Colonic mucosa (tissue), 4 donors: ENCODE measurements around the gene PLXNB2. TPM values are rescaled to one million over a fixed set of nuclear protein-coding genes. Genes with fewer than 3 reads are reported as not detected.
A peak's percentile ranks its signal among the peaks of the same experiment; 100 is the strongest.

Experiments used
- DNase-seq: peaks from one replicate; pipeline ENCODE4 v3.0.0-alpha.2; 2020
- H3K27ac ChIP-seq: fragments of 200-600 bp; one replicate; pipeline ENCODE4 v1.8.0; 2021
- H3K27me3 ChIP-seq: fragments of 200-600 bp; one replicate; pipeline ENCODE4 v1.8.0; 2021
- H3K36me3 ChIP-seq: fragments of 200-600 bp; one replicate; pipeline ENCODE4 v1.8.0; 2021
- H3K4me1 ChIP-seq: fragments of 200-600 bp; one replicate; pipeline ENCODE4 v1.8.0; 2021; ENCODE audit warnings: mild to moderate bottlenecking
- H3K4me3 ChIP-seq: fragments of 200-600 bp; one replicate; pipeline ENCODE4 v1.8.0; 2021
- H3K9ac ChIP-seq, 2 donors: one replicate each; pipeline ENCODE4 v1.7.0; 2013; ENCODE audit warnings: control low read depth in 2 of 2, low read depth in 2 of 2, low read length in 2 of 2
- H3K9me3 ChIP-seq: fragments of 200-600 bp; one replicate; pipeline ENCODE4 v1.8.0; 2021
- CTCF ChIP-seq: fragments of 200-600 bp; IDR thresholded peaks from one replicate; pipeline ENCODE4 v1.8.0; 2022; ENCODE audit warnings: antibody characterized with exemption, mild to moderate bottlenecking
- intact Hi-C: fragments of 100-400 bp; cut with DNase I; formaldehyde crosslinking; loops from one replicate; pipeline ENCODE4 v1.14.1; 2022
- total RNA-seq, 2 donors: library from RNA; stranded (reverse); fragmentation: NEBNext Ultra II Directional in 1 of 2; extraction: Animal tissue kit (Norgen Biotek cat#: 25700) in 1 of 2; gene quantifications; one replicate each; pipeline ENCODE4 v1.2.1, GENCODE V29; 2021
- donor health status: healthy.
- donor health status: DM: no; HTN: no; CAD: no.
- donor health status: DM: no; HTN: no; CAD: no.

The PLXNB2 gene
- total RNA-seq, 2 donors from 2014 or later: 270 to 339 TPM

GRCh38 chr22:50286275-50286674 is 21.2 kb downstream of the PLXNB2 start:
- Histone ChIP-seq H3K9me3 (no peaks in the 10 kb centered on the region), H3K4me3 (no peak overlapping the region), H3K36me3 (peaks cover 31% of the 10 kb centered on the region), H3K27ac (no peak overlapping the region), H3K4me1 (no peaks in the 10 kb centered on the region), H3K27me3 (no peaks in the 10 kb centered on the region), H3K9ac (no peak overlapping the region)
- DNase-seq: no peak
- no peak for TF ChIP-seq CTCF
- intact Hi-C loops: no loop called here

- no peaks in the 10 kb centered on the region for H3K4me1 ChIP-seq
- DNase-seq: no peak
- no peak overlapping the region for H3K9ac ChIP-seq
- TF ChIP-seq CTCF: no peak
- no peak overlapping the region for H3K4me3 ChIP-seq
- peaks cover 37% of the 10 kb centered on the region for H3K36me3 ChIP-seq
- H3K27me3 ChIP-seq: no peaks in the 10 kb centered on the region
- no peaks in the 10 kb centered on the region for H3K9me3 ChIP-seq
- H3K27ac ChIP-seq: no peak overlapping the region
- intact Hi-C loops: no loop called here
Observed at GRCh38 chr22:50285568-50286229, 21.7 kb downstream of the PLXNB2 start.

- H3K9ac ChIP-seq: no peak overlapping the region
- no peaks in the 10 kb centered on the region for H3K9me3 ChIP-seq
- no peak overlapping the region for H3K4me3 ChIP-seq
- peaks cover 41% of the 10 kb centered on the region for H3K36me3 ChIP-seq
- H3K4me1 ChIP-seq: no peaks in the 10 kb centered on the region
- intact Hi-C loops: no loop called here
- H3K27ac ChIP-seq: no peak overlapping the region
- no peaks in the 10 kb centered on the region for H3K27me3 ChIP-seq
- no peak for DNase-seq
- no peak for TF ChIP-seq CTCF
Observed at GRCh38 chr22:50284479-50284878, 23.0 kb downstream of the PLXNB2 start.

- no peaks in the 10 kb centered on the region for H3K27me3 ChIP-seq
- no peak overlapping the region for H3K9ac ChIP-seq
- H3K27ac ChIP-seq: no peak overlapping the region
- H3K4me1 ChIP-seq: no peaks in the 10 kb centered on the region
- intact Hi-C loops: no loop called here
- no peak overlapping the region for H3K4me3 ChIP-seq
- DNase-seq: no peak
- H3K9me3 ChIP-seq: no peaks in the 10 kb centered on the region
- no peak for TF ChIP-seq CTCF
- H3K36me3 ChIP-seq: peaks cover 41% of the 10 kb centered on the region
Observed at GRCh38 chr22:50283821-50284220, 23.6 kb downstream of the PLXNB2 start.

- Histone ChIP-seq H3K4me1 (no peaks in the 10 kb centered on the region), H3K27me3 (no peaks in the 10 kb centered on the region), H3K36me3 (peaks cover 43% of the 10 kb centered on the region), H3K27ac (no peak overlapping the region), H3K4me3 (no peak overlapping the region), H3K9me3 (no peaks in the 10 kb centered on the region), H3K9ac (no peak overlapping the region)
- peak; percentile 77 for DNase-seq
- TF ChIP-seq CTCF: no peak
- intact Hi-C loops: no loop called here
Observed at GRCh38 chr22:50282361-50283155, 24.9 kb downstream of the PLXNB2 start.
